GM19240 (cell line): ENCODE data around the gene ERC2.

Experiments
- DNase-seq: peaks from one replicate; pipeline ENCODE4 v3.0.0; 2011; ENCODE audit warnings: low spot score; ENCODE audit not compliant: insufficient read length

ERC2 gene

GRCh38 chr3:56123487-56123886 lies 344.8 kb downstream of the ERC2 start:
- DNase-seq: no peak

- DNase-seq: no peak
Measured at GRCh38 chr3:56122911-56123310, 345.4 kb downstream of the ERC2 start.

- no peak for DNase-seq
Measured at GRCh38 chr3:56121716-56122115, 346.6 kb downstream of the ERC2 start.

DNA sequence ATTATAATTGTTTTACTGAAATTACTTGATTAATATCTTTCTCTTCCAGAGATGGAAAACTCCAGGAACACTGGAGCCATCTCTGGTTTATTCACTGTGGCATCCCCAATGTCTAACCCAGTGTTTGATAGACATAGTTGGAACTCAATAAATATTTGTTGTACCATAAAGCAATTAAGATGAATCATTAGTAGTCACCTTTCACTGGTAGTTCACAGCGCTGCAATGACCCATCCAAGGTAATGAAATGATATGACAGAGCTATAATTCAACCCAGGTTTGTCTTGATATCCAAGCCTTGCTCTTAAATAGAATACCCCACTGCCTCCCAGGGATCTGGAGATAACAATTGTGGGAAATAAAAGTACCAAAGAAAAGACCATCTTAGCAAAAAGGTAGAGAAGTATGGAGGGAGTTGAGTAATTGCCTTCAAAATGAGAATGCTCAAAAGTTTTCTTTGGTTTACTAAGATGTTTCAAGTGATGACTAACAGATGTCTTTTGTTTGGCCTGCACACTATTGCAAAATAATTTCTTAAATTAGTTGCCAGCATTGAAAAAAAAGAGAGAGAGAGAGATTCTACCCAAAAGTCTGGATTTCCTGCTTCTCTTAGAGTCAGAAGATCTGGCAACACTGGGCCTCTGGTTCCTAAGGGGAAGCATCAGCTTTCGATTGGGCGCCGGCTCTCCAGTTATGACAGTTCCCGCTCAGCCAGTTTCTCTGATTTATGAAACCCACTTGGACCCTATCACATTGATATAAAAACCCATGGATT lies 348.5 kb downstream of the ERC2 start:
- DNase-seq: no peak

DNA sequence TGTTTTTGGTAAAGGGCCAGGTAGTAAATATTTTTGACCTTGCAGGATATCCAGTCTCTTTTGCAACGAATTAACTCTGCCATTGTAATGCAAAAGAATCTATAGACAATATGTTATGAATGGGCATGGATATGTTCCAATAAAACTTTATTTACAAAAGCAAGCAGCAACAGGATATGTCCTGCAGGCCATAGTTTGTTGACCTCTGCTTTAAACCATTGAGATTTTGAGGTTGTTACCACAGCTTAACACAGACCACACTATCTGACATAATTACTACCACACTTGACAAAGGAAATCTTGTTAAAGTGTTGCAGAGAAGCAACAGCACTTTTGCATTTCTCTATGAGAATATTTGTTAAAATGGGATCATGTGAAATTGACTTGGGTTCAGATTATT lies 349.3 kb downstream of the ERC2 start:
- no peak for DNase-seq

GRCh38 chr3:56115698-56116097 lies 352.6 kb downstream of the ERC2 start:
- DNase-seq: no peak

DNA sequence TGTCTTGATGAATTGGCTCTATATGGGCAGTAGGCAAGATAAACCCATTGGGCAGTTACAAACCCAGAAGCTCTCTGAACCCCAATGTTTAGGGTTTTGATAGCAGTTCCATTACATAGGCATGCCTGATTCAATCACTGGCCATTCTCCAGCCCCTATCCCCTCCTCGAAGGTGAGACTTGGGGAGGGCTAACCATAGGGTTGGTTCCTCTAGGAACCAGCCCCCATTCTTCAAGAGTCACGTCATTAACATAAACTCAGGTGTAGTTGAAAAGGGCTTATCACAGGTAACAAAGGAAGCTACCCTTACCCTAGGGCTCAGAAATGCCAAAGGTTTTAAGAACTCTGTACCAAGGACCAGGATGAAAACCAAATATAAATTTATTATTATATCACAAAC lies 353.1 kb downstream of the ERC2 start:
- DNase-seq: no peak

GRCh38 chr3:56113908-56114307 lies 354.4 kb downstream of the ERC2 start:
- DNase-seq: no peak

DNA sequence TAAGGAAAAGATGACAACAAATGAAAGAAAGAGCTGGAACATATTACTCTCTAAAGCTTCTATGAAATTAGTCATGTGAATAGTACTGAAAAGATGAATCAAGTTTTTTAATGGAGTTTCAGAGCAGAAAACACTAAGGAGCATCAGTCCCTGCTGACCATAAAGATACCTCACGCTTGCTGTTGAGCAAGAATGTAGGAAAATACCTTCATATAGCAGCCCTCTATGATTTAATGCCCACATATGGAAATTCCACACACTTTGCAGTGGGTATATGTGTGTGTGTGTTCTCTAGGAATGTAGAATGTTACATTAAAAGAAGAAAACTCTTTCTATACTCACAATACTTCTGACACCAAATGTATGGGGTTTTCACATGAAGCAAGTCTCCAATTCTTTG lies 355.0 kb downstream of the ERC2 start:
- no peak for DNase-seq

DNA sequence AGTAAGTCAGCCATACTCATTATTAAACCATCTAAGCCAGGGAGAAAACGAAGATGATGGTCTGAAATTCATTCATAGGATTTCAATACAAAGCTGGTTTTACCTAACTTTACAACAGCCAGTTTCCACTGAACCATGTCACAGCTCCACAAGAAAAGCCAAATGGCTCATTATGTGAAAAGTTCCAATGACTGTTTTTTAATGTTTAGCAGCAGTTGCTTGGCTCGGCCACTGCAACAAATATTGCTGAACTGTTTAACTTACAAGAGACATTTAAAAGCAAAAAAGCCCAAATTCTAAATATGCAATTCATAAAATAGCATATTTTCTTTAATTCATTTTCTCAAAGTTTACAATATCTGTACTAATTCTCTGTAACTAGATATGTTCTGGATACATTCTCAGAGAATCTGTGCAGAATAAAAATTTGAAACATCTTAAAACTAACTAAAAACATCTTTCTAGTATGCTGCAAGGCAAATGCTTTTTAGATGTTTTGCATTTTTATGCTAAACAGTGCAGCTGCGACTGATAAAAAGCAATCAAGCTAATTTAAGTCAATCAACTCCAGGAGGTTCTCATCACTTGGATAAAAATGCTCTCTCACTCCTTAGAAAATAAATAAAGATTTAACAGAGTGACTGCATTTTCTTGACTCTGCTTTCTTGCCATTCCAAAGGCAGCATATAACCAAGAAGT lies 356.5 kb downstream of the ERC2 start:
- no peak for DNase-seq

GRCh38 chr3:56110886-56111285 lies 357.4 kb downstream of the ERC2 start:
- DNase-seq: no peak

DNA sequence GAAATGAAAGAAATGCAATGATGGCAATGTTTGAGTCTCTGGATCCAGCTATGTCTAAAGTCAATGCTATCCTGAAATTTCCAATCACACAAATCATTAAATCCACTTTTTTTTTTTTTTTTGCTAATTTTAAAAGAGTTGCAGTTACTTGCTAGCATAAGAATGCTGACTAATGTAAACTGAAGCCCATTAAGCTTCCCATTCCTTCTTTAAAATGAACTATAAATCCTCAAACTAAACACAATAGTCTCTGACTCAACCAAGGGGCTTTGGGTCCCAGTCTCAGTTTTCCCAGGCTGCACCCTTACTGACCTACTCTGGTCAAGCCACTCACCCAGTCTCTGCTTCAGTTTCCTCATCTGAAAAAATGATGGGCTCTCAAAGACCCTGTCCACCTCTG lies 361.1 kb downstream of the ERC2 start:
- no peak for DNase-seq

GRCh38 chr3:56102032-56102431 lies 366.2 kb downstream of the ERC2 start:
- no peak for DNase-seq

DNA sequence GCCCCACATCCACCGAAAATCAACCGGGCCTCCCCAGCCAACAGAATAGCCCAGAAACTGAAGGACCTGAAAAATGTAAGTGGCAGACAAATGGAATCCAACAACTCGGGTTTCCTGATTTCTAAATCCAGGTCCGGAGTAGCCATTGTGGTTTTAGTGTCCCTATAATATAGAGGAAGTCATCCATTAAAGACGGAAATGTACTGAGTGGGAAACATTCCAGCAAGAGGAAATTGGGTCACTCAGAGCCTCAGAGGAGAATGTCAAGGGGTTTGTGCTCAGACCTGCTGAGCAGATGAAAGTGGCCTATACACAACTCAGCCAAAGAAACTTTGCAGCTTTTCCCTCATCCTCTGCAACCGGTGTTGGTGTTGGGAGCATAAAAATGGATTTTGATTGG lies 366.7 kb downstream of the ERC2 start:
- no peak for DNase-seq

DNA sequence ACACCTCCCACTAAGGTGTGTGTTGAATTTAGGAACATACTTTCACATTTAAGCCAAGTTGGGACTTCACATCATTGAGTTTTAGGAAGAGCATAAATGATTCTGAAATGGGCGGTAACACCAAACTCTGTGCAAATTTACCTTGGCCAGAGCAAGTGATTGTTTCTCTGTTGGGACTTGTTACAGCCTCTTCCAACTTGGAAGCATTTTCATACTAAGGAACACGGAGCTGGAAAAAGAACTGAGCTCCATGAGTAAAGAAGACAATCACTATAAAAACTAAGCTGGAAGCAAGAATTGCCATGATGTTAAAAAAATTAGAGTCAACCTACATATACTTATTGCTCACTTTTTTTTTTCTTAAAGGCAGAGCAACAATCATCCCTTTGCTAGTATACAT lies 371.3 kb downstream of the ERC2 start:
- DNase-seq: no peak

DNA sequence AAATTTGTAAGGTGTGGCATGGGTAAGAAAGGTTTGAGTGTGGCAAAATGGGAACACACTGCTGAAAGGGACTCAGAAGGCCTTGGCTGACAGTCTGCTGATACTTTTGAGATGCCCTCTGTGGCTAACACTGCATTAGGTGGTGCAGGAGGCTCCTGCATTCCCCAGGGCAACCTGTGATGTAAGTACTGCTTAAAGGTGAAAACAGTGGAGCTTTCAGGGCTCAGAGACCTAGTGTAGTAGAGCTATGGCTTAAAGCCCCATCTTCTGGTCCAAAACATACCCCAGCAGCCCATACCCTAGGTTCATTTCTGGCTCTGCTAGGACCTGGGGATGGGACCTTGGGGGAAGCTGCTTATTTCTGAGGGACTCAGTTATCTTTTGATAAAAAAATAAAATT lies 374.1 kb downstream of the ERC2 start:
- DNase-seq: no peak

DNA sequence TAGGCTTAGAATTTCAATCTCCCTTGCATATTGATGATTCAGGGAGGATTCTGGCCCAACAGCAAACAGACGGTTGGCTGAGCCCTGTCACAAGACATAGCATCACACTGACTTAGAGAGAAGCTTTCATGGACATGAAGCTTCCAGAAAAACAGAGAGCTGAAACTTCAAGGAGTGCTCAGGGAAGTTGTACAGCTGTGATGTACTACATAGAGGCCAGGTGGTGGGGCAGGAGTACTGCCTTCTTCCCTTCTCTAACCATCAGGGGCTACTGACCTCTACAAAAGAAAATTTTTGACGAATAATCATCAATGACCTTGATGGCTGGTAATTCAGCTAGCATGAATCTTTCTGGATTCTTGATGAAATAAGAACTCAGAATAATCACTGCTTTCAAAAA lies 378.5 kb downstream of the ERC2 start:
- no peak for DNase-seq

GRCh38 chr3:56087451-56088053 lies 380.7 kb downstream of the ERC2 start:
- no peak for DNase-seq

- DNase-seq: no peak
Measured at GRCh38 chr3:56086355-56086754, 381.9 kb downstream of the ERC2 start.

- no peak for DNase-seq
Measured at GRCh38 chr3:56081246-56081645, 387.0 kb downstream of the ERC2 start.

DNA sequence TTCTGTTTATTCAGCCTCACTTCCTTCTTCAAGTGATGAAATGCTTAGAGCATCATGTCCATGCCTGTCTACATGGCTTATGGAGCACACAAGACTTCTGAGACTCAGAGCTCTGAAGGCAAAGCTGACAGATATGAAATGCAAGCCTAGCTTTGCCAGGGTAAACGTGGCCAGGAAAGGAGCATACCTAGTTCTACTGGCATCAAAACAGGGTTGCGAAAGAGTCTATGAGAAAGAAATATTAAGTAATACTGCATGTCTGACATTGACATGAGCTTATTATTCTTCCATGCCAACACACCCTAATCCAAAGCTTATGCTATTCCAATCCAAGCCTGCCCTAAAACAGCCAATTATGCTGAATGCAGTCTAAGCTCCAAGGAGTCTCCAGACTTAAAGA lies 391.5 kb downstream of the ERC2 start:
- no peak for DNase-seq

DNA sequence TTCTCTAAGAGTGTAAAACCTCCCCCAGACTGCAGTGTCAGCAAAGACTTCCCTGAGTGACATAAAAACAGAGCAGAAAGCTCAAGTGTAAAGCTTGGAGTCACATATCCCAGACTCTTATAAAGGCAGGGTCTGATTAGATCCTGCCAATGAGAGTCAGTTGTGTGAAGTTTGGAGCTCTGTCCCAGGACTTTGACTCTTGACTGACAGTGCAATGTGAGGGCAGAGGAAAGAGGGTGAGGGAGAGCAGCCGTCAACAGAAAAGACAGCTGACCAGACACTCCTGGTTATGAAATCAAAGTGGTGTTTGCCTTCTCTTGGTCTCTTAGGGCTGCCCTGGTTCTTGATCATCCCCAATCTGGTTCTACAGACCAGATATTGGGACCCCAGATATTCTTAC lies 393.2 kb downstream of the ERC2 start:
- no peak for DNase-seq

DNA sequence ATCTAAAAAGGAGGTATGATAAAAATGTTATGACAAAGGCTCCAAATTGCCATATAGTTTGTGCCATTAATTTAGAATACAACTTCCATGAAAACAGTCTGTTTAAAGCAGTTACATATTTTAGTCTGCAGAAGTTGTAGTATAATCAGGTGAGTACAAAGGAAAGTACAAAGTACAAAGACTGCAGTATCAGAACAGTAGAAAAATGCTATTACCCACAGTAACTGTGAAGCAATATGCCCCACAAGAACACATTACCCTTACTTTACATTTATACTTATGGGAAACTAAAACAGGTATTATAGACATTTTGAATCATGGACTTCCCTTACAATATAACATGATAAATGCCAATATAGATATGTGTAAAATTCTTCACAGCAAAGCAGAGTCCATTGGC lies 398.5 kb downstream of the ERC2 start:
- DNase-seq: no peak
